Mesenchymal stem cell (in vitro differentiated cells and primary cell): ENCODE results near the gene TTLL1.
A peak's percentile ranks its signal among the peaks of the same experiment; 100 is the strongest.

ENCODE experiments used
- DNase-seq: peaks from one replicate; pipeline ENCODE4 v3.0.0-alpha.2; 2013
- H2AFZ ChIP-seq: one replicate; pipeline ENCODE4 v1.6.1; 2013; ENCODE audit warnings: low read depth, mild to moderate bottlenecking, control low read depth, inconsistent platforms, low read length, moderate library complexity
- H2AK5ac ChIP-seq: 2 replicates; pipeline ENCODE4 v1.6.1; 2013; ENCODE audit warnings: low read length, moderate library complexity, mild to moderate bottlenecking, inconsistent platforms; ENCODE audit not compliant: severe bottlenecking
- H2BK120ac ChIP-seq: one replicate; pipeline ENCODE4 v1.6.1; 2013; ENCODE audit warnings: low read depth, mild to moderate bottlenecking, inconsistent platforms, low read length, moderate library complexity
- H2BK12ac ChIP-seq, 2 experiments: one replicate each; pipeline ENCODE4 v1.6.1; 2013; ENCODE audit warnings: inconsistent platforms in 2 of 2, low read length in 2 of 2, mild to moderate bottlenecking in 2 of 2, moderate library complexity in 2 of 2, control low read depth in 1 of 2
- H2BK15ac ChIP-seq: one replicate; pipeline ENCODE4 v1.6.1; 2013; ENCODE audit warnings: mild to moderate bottlenecking, low read depth, inconsistent platforms; ENCODE audit not compliant: poor library complexity, severe bottlenecking
- H2BK5ac ChIP-seq: 2 replicates; pipeline ENCODE4 v1.6.1; 2013; ENCODE audit warnings: low read depth, mild to moderate bottlenecking, low read length, control low read depth, inconsistent platforms; ENCODE audit not compliant: poor library complexity, severe bottlenecking
- H3K14ac ChIP-seq, 2 experiments: one replicate each; pipeline ENCODE4 v1.6.1; 2013; ENCODE audit warnings: inconsistent platforms in 2 of 2, low read length in 2 of 2, control low read depth in 1 of 2, mild to moderate bottlenecking in 1 of 2, moderate library complexity in 1 of 2
- H3K18ac ChIP-seq, 2 experiments: one replicate each; pipeline ENCODE4 v1.6.1; 2013; ENCODE audit warnings: inconsistent platforms in 2 of 2, low read length in 2 of 2, control low read depth in 1 of 2, low read depth in 1 of 2, mild to moderate bottlenecking in 1 of 2
- H3K23ac ChIP-seq, 2 experiments: one replicate each; pipeline ENCODE4 v1.6.1; 2013; ENCODE audit warnings: inconsistent platforms in 2 of 2, low read length in 2 of 2, mild to moderate bottlenecking in 2 of 2, moderate library complexity in 2 of 2, control low read depth in 1 of 2
- H3K27ac ChIP-seq: 2 replicates; pipeline ENCODE4 v1.5.1; 2013; ENCODE audit warnings: mild to moderate bottlenecking, moderate library complexity, low read length, control low read depth, inconsistent platforms; ENCODE audit not compliant: poor library complexity, severe bottlenecking
- H3K27me3 ChIP-seq, 2 experiments: 2 replicates each; pipeline versions ENCODE4 v1.6.1 to v1.7.0; 2013; ENCODE audit warnings: low read length in 2 of 2, mild to moderate bottlenecking in 2 of 2, moderate library complexity in 2 of 2, control low read depth in 1 of 2, inconsistent platforms in 1 of 2; ENCODE audit not compliant: control insufficient read depth in 1 of 2, insufficient read depth in 1 of 2
- H3K36me3 ChIP-seq, 2 experiments: 2 replicates each; pipeline versions ENCODE4 v1.6.1 to v1.7.0; 2013; ENCODE audit warnings: low read length in 2 of 2, control low read depth in 1 of 2, inconsistent platforms in 1 of 2, low read depth in 1 of 2, mild to moderate bottlenecking in 1 of 2; ENCODE audit not compliant: insufficient read depth in 2 of 2, control insufficient read depth in 1 of 2
- H3K4ac ChIP-seq, 2 experiments: one replicate each; pipeline ENCODE4 v1.6.1; 2013; ENCODE audit warnings: inconsistent platforms in 2 of 2, low read length in 2 of 2, mild to moderate bottlenecking in 2 of 2, moderate library complexity in 2 of 2, control low read depth in 1 of 2, low read depth in 1 of 2
- H3K4me1 ChIP-seq: 2 replicates; pipeline ENCODE4 v1.6.1; 2013; ENCODE audit warnings: low read depth, low read length, control low read depth; ENCODE audit not compliant: control insufficient read depth, insufficient read depth
- H3K4me2 ChIP-seq: 2 replicates; pipeline ENCODE4 v1.6.1; 2013; ENCODE audit warnings: low read length, mild to moderate bottlenecking, inconsistent platforms; ENCODE audit not compliant: poor library complexity, severe bottlenecking
- H3K4me3 ChIP-seq, 2 experiments: 2 replicates each; pipeline versions ENCODE4 v1.5.1 to v1.7.0; 2013; ENCODE audit warnings: low read length in 2 of 2, mild to moderate bottlenecking in 2 of 2, control low read depth in 1 of 2, low read depth in 1 of 2; ENCODE audit not compliant: insufficient read depth in 1 of 2
- H3K79me1 ChIP-seq: replicated peaks from 2 replicates; pipeline ENCODE4 v1.6.1; 2013; ENCODE audit warnings: mild to moderate bottlenecking, control low read depth, low read length, inconsistent platforms; ENCODE audit not compliant: poor library complexity, severe bottlenecking
- H3K9ac ChIP-seq: 2 replicates; pipeline ENCODE4 v1.7.0; 2013; ENCODE audit warnings: mild to moderate bottlenecking, low read length, moderate library complexity
- H3K9me3 ChIP-seq: 2 replicates; pipeline ENCODE4 v1.7.0; 2013; ENCODE audit warnings: mild to moderate bottlenecking, low read length; ENCODE audit not compliant: control insufficient read depth
- H4K8ac ChIP-seq: one replicate; pipeline ENCODE4 v1.6.1; 2013; ENCODE audit warnings: inconsistent platforms, mild to moderate bottlenecking, low read length, moderate library complexity
- H4K91ac ChIP-seq: one replicate; pipeline ENCODE4 v1.6.1; 2013; ENCODE audit warnings: mild to moderate bottlenecking, low read length, inconsistent platforms
- WGBS: methylation state at CpG from one replicate; pipeline ENCODE4 v1.1.7; 2013; ENCODE audit warnings: mixed read lengths; 5-methylcytosine and 5-hydroxymethylcytosine counted together

Gene TTLL1

DNA sequence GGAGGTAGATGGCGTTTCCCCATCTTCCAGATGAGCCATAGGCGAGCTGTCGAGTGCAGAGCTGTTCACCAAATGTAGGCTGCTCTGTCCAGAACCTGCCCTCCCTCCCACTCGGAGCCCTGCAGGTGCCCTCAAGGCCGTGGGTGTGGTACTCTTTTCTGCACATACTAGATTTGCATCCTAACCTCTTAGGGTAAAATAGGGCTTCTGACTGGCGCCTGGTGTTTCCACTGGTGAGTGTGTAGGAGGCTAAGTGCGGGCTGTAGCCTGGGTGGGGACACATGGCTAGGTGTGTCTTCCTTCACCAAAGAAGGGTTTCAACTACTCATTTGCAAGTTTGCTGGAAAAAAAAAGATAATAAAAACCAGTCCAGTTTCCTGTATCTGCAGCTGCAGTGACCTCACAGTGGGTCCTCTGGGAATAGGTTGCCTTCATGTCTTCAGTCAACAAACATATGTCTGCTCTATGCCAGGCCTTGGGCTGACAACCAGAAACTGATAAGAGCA is 29.8 kb upstream of the TTLL1 start:
- Histone ChIP-seq H3K4me2 (no peak overlapping the region), H2AFZ (no peak overlapping the region), H3K9me3 (no peaks in the 10 kb centered on the region), H3K4ac (no peak overlapping the region), H2BK15ac (no peak overlapping the region), H3K79me1 (no peaks in the 10 kb centered on the region), H2AK5ac (no peak overlapping the region), H3K4me1 (peaks cover 14% of the 10 kb centered on the region), H4K8ac (no peak overlapping the region), H4K91ac (no peak overlapping the region), H3K36me3 (no peaks in the 10 kb centered on the region), H3K18ac (no peak overlapping the region), H2BK12ac (no peak overlapping the region), H2BK120ac (no peak overlapping the region), H3K9ac (no peak overlapping the region), H3K14ac (no peak overlapping the region), H3K27me3 (peaks cover 10 to 21% of the 10 kb centered on the region in 2 experiments), H3K23ac (no peak overlapping the region), H3K4me3 (no peak overlapping the region), H3K27ac (no peak overlapping the region), H2BK5ac (no peak overlapping the region)
- no peak for DNase-seq
- 87% methylated on average over 7 of the region's 7 CpGs for WGBS

DNA sequence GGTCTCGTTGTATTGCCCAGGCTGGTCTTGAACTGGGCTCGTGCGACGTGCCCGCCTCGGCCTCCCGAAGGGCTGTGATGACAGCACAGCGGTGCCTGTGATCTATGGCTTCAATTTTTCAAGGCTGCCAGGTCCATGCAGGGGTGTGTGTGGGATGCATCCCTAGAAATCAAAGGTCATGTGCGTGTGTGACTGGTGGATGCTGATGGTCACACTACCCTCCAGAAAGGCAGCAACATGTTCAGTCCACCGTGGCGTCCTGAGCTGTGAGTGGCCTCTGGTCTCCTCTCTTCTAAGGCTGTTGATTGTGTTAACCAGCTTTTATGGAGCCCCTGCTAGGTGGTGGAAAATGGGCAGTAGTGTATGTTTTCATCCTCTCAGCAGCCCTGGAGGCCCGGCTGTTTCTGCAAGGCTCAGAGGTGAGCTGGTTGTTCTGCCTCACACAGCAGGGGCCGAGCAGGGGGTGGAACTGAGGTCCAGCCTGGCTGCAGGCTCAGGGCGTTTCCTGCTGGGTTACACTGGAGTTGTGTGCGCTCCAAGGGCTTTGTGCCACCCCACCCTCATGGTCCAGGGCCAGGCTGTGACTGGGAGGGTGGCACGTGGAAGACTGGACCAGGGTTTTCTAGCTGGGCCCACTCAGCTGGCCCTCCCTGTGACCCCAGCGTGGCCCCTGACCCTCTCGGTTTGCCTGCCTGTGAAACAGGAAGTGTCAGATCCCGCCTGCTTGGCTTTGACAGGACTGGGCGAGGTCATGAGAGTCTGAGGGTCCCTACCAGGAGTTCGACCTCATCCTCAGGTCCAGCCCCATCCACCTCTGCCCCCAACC is 29.0 kb upstream of the TTLL1 start:
- no peak overlapping the region for H4K8ac ChIP-seq
- WGBS = 74% methylated on average over 21 of the region's 21 CpGs
- H3K4me1 ChIP-seq = peaks cover 15% of the 10 kb centered on the region
- DNase-seq = no peak
- H3K27ac ChIP-seq = no peak overlapping the region
- no peaks in the 10 kb centered on the region for H3K79me1 ChIP-seq
- H3K4me3 ChIP-seq = no peak overlapping the region
- no peak overlapping the region for H3K9ac ChIP-seq
- H4K91ac ChIP-seq = no peak overlapping the region
- H2AFZ ChIP-seq = no peak overlapping the region
- peaks cover 17 to 29% of the 10 kb centered on the region in 2 experiments for H3K27me3 ChIP-seq
- H3K18ac ChIP-seq = no peak overlapping the region
- H3K9me3 ChIP-seq = no peaks in the 10 kb centered on the region
- no peaks in the 10 kb centered on the region for H3K36me3 ChIP-seq
- H2AK5ac ChIP-seq = no peak overlapping the region
- no peak overlapping the region for H2BK15ac ChIP-seq
- no peak overlapping the region for H3K4ac ChIP-seq
- no peak overlapping the region for H3K23ac ChIP-seq
- no peak overlapping the region for H2BK120ac ChIP-seq
- H3K4me2 ChIP-seq = no peak overlapping the region
- H2BK5ac ChIP-seq = no peak overlapping the region
- peak overlapping the region in 1 of 2 experiments; percentile 10 for H2BK12ac ChIP-seq
- H3K14ac ChIP-seq = peak overlapping the region in 1 of 2 experiments; percentile 28

DNA sequence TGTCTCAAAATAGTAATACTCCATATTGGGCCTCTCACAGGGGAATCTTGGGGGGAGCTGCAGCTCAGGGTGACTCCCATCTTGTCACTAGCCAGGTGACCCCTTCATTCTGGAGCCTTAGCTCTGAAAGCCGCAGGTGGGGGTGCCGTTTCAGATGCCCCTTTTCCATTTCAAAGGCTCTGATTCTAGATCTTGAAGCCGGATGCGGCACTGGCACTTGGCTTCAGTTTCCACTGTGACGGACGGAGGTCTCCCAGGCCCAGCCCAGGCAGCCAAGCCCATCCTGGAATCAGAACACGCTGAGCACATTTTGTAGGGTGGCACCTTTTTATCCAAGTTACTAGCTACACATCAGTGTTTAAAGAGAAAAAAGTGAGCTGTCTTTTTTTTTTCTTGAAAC is 27.7 kb upstream of the TTLL1 start:
- Histone ChIP-seq H3K27ac (no peak overlapping the region), H2BK12ac (no peak overlapping the region), H3K27me3 (peaks cover 28 to 42% of the 10 kb centered on the region in 2 experiments), H3K9me3 (no peaks in the 10 kb centered on the region), H3K79me1 (no peaks in the 10 kb centered on the region), H4K8ac (no peak overlapping the region), H3K4me1 (peaks cover 15% of the 10 kb centered on the region), H3K23ac (no peak overlapping the region), H2BK15ac (no peak overlapping the region), H3K18ac (no peak overlapping the region), H3K4ac (no peak overlapping the region), H2BK120ac (no peak overlapping the region), H3K4me2 (no peak overlapping the region), H2BK5ac (no peak overlapping the region), H3K9ac (no peak overlapping the region), H3K14ac (no peak overlapping the region), H2AK5ac (no peak overlapping the region), H4K91ac (no peak overlapping the region), H3K36me3 (no peaks in the 10 kb centered on the region), H3K4me3 (no peak overlapping the region), H2AFZ (no peak overlapping the region)
- WGBS = 88% methylated on average over 6 of the region's 7 CpGs
- no peak for DNase-seq

DNA sequence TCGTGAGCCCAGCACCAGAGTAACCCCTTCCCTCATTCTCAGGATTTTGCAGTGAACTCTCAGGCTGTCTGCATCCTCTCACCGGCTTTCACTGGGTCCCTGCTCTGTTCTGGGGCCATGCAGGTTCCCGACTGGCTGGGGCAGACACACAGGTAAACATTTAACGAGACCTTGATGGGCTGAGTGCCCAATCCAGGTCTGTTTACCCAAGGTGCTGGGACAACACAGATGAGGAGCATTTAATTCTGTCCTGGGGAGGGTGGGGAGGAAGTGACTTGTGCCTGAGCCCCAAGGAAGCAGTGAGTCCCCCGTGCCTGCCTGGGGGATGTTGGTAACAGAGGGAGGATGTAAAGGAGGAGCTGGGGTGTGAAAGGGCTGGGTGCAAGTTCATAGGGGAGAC is 25.8 kb upstream of the TTLL1 start:
- Histone ChIP-seq H3K27ac (no peak overlapping the region), H3K18ac (no peak overlapping the region), H2AFZ (no peak overlapping the region), H3K79me1 (no peaks in the 10 kb centered on the region), H3K36me3 (no peaks in the 10 kb centered on the region), H3K14ac (no peak overlapping the region), H3K4me1 (peaks cover 26% of the 10 kb centered on the region), H2BK5ac (no peak overlapping the region), H2BK120ac (no peak overlapping the region), H4K91ac (no peak overlapping the region), H3K23ac (peak overlapping the region in 1 of 2 experiments; percentile 48), H3K9ac (no peak overlapping the region), H2BK15ac (no peak overlapping the region), H3K4me2 (no peak overlapping the region), H3K4ac (no peak overlapping the region), H4K8ac (no peak overlapping the region), H2AK5ac (no peak overlapping the region), H3K4me3 (no peak overlapping the region), H3K27me3 (peaks cover 45 to 60% of the 10 kb centered on the region in 2 experiments), H3K9me3 (no peaks in the 10 kb centered on the region), H2BK12ac (no peak overlapping the region)
- 67% methylated on average over 5 of the region's 5 CpGs for WGBS
- DNase-seq = no peak
